ENCODE data around the gene BRME1.
A peak's percentile ranks its signal among the peaks of the same experiment; 100 is the strongest.

BRME1 gene

GRCh38 chr19:13868663-13869062, 37.3 kb downstream of the BRME1 start:
- Histone ChIP-seq H3K36me3 (ENCODE audit: control insufficient read depth in 2 of 2, insufficient read depth in 1 of 2, low read length in 2 of 2) (no peaks in the 10 kb centered on the region; a peak in 1 of 3 replicates), H3K4me3 (ENCODE audit: low read depth, low read length) (no peak overlapping the region), H3K4me1 (ENCODE audit: control insufficient read depth, insufficient read depth, low read length) (no peaks in the 10 kb centered on the region), H3K27ac (ENCODE audit: extremely low read depth, low read depth, low read length) (no peak overlapping the region), H3K9me3 (ENCODE audit: control insufficient read depth, insufficient read depth, low read depth, low read length) (no peaks in the 10 kb centered on the region)
- TF ChIP-seq ZNF184 (tag by site-specific recombination; IDR thresholded peaks at IDR 0.05) (no peak), EGR2 (tag by site-specific recombination; IDR thresholded peaks at IDR 0.05; ENCODE audit: low read depth) (peak; percentile 100), ZFHX2 (tag by site-specific recombination; conservative IDR thresholded peaks at IDR 0.05) (peak; percentile 100)
- CTCF ChIA-PET: interaction anchor here (0.7 kb wide), 1 partner anchor 585 kb away, joined by 3 read pairs; no protein-coding TSS in a partner anchor
- POLR2A ChIA-PET: interaction anchor here (0.6 to 0.7 kb wide), 2 partner anchors 245 to 247 kb away, joined by 4 read pairs; no protein-coding TSS in a partner anchor

GRCh38 chr19:13866463-13867046, 39.4 kb downstream of the BRME1 start:
- ChIA-PET POLR2A (interaction anchor here (1.0 kb wide), 1 partner anchor 126 kb away, joined by 5 read pairs; no protein-coding TSS in a partner anchor), CTCF (interaction anchor here (0.6 to 1.9 kb wide), 7 partner anchors 20 to 589 kb away, joined by 3 to 5 read pairs (median 3); a partner anchor contains a TSS)
- TF ChIP-seq EGR2 (tag by site-specific recombination; IDR thresholded peaks at IDR 0.05; ENCODE audit: low read depth) (peak; percentile 38; the same call in 1 of the 2 replicates), ZFP3 (tag by site-specific recombination; IDR thresholded peaks at IDR 0.05; ENCODE audit: low read depth) (no peak), ZFHX2 (tag by site-specific recombination; conservative IDR thresholded peaks at IDR 0.05) (peak; percentile 39), MZF1 (tag by site-specific recombination; IDR thresholded peaks at IDR 0.05; ENCODE audit: borderline replicate concordance) (no peak), ZBTB48 (tag by site-specific recombination; IDR thresholded peaks at IDR 0.05) (peak; percentile 76), ZNF658 (tag by site-specific recombination; IDR thresholded peaks at IDR 0.05) (no peak)
- TF ChIP-seq, protein P1, sequence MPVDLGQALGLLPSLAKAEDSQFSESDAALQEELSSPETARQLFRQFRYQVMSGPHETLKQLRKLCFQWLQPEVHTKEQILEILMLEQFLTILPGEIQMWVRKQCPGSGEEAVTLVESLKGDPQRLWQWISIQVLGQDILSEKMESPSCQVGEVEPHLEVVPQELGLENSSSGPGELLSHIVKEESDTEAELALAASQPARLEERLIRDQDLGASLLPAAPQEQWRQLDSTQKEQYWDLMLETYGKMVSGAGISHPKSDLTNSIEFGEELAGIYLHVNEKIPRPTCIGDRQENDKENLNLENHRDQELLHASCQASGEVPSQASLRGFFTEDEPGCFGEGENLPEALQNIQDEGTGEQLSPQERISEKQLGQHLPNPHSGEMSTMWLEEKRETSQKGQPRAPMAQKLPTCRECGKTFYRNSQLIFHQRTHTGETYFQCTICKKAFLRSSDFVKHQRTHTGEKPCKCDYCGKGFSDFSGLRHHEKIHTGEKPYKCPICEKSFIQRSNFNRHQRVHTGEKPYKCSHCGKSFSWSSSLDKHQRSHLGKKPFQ (tag by site-specific recombination; IDR thresholded peaks at IDR 0.05): peak; percentile 84
- TF ChIP-seq, protein P2, sequence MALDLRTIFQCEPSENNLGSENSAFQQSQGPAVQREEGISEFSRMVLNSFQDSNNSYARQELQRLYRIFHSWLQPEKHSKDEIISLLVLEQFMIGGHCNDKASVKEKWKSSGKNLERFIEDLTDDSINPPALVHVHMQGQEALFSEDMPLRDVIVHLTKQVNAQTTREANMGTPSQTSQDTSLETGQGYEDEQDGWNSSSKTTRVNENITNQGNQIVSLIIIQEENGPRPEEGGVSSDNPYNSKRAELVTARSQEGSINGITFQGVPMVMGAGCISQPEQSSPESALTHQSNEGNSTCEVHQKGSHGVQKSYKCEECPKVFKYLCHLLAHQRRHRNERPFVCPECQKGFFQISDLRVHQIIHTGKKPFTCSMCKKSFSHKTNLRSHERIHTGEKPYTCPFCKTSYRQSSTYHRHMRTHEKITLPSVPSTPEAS (tag by site-specific recombination; IDR thresholded peaks at IDR 0.05): peak; percentile 74
- H3K27ac ChIP-seq (ENCODE audit: extremely low read depth, low read depth, low read length): no peak overlapping the region
- H3K4me3 ChIP-seq (ENCODE audit: low read depth, low read length): peak overlapping the region; percentile 60
- no peaks in the 10 kb centered on the region; a peak in 1 of 3 replicates for H3K36me3 ChIP-seq (ENCODE audit: control insufficient read depth in 2 of 2, insufficient read depth in 1 of 2, low read length in 2 of 2)
- no peaks in the 10 kb centered on the region; the same call in 1 of the 2 replicates for H3K4me1 ChIP-seq (ENCODE audit: control insufficient read depth, insufficient read depth, low read length)
- no peaks in the 10 kb centered on the region for H3K9me3 ChIP-seq (ENCODE audit: control insufficient read depth, insufficient read depth, low read depth, low read length)

DNA sequence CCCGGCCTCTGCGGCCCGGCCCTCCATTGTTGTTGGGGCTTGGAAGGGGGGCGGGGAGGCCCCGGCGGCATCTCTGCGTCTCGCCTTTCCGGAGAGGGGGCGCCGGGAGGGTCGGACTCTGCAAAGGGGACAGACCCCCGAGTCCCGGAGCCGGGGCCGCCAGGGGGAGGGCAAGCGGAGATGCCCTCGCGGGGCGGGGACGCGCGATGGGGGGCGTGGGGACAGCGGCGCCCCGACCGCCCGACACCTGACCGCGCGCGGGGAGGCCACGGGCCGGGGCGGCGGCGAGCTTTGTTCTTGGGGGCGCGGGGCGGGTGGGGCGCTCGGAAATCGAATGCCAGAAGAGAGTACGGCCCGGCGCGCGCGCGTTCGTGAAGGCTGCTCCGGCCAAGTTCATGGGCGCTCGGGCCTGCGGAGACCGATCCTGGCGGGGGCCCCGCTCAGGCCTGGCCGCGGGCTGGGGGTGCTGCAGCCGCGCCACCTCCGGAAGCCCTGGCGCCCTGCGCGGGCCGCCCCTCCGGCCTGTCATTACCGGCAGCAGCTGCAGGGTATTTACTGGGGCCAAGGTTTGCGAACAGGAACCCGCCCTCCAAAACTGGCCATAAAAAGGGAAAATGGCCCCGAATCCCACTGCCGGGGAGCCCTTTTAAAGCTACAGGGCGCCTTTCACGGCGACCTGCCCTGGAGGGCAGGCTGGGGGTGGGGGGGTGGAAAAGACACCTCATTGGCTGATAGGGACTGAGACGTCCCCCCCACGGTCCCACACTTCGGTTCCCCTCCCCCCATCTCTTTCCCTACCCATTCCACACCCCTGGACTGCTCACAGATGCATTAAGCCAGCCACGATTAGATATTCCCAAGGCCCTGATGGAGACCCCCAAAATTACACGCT, 40.1 kb downstream of the BRME1 start:
- H3K4me3 ChIP-seq (ENCODE audit: low read depth, low read length): peak overlapping the region; percentile 60
- CTCF ChIA-PET: interaction anchor here (0.6 to 1.9 kb wide), 2 partner anchors 45 to 588 kb away, joined by 3 to 4 read pairs; no protein-coding TSS in a partner anchor
- TF ChIP-seq HOXC10 (CRISPR knock-in tag; IDR thresholded peaks at IDR 0.05) (no peak), ZNF121 (tag by site-specific recombination; IDR thresholded peaks at IDR 0.05) (no peak), ZFP41 (tag by site-specific recombination; IDR thresholded peaks at IDR 0.05; ENCODE audit: borderline replicate concordance) (no peak), SP2 (tag by site-specific recombination; IDR thresholded peaks at IDR 0.05) (peak; percentile 24), ZNF830 (tag by site-specific recombination; IDR thresholded peaks at IDR 0.05; ENCODE audit: low read depth) (no peak), ZNF704 (tag by site-specific recombination; IDR thresholded peaks at IDR 0.05) (no peak), ZFP69B (tag by site-specific recombination; IDR thresholded peaks at IDR 0.05) (0 out of 2 replicates have a peak, but pooled peaks have one; percentile 35), ZBTB26 (tag by site-specific recombination; optimal IDR thresholded peaks at IDR 0.05) (peak; percentile 54), HOXA7 (CRISPR knock-in tag; IDR thresholded peaks at IDR 0.05; ENCODE audit: borderline replicate concordance) (no peak), ZNF221 (tag by site-specific recombination; IDR thresholded peaks at IDR 0.05; ENCODE audit: borderline replicate concordance) (no peak), GLIS2 (tag by site-specific recombination; IDR thresholded peaks at IDR 0.05) (peak; percentile 62), ZNF398 (tag by site-specific recombination; IDR thresholded peaks at IDR 0.05) (peak; percentile 41; the same call in 1 of the 2 replicates)

More for the DNA sequence above, 40.1 kb downstream of the BRME1 start:
- H3K36me3 ChIP-seq (ENCODE audit: control insufficient read depth in 2 of 2, insufficient read depth in 1 of 2, low read length in 2 of 2): no peaks in the 10 kb centered on the region; a peak in 1 of 3 replicates
- H3K27ac ChIP-seq (ENCODE audit: extremely low read depth, low read depth, low read length): peak overlapping the region; percentile 65
- no peaks in the 10 kb centered on the region for H3K9me3 ChIP-seq (ENCODE audit: control insufficient read depth, insufficient read depth, low read depth, low read length)
- no peaks in the 10 kb centered on the region; the same call in 1 of the 2 replicates for H3K4me1 ChIP-seq (ENCODE audit: control insufficient read depth, insufficient read depth, low read length)
- POLR2A ChIA-PET: interaction anchor here (0.6 to 1.0 kb wide), 2 partner anchors 126 to 195 kb away, joined by 3 to 5 read pairs; no protein-coding TSS in a partner anchor

All from HEK293 (cell line).